HAP-1 (cell line): Measurements from ENCODE around the gene MYH10.

Experiments
- DNase-seq, 2 experiments: peaks; one replicate each; pipeline ENCODE4 v3.0.0-alpha.2; 2016 to 2020; ENCODE audit warnings: low spot score in 2 of 2
- H3K27me3 ChIP-seq: fragments of 250-450 bp; sonication (Bioruptor Pico); 2 replicates; pipeline ENCODE4 v1.5.1; 2020; ENCODE audit warnings: low read depth, mild to moderate bottlenecking, moderate library complexity
- H3K36me3 ChIP-seq: fragments of 250-450 bp; sonication (Bioruptor Pico); replicated peaks from 2 replicates; pipeline ENCODE4 v1.5.1; 2020; ENCODE audit warnings: mild to moderate bottlenecking
- H3K4me1 ChIP-seq: fragments of 250-450 bp; sonication (Bioruptor Pico); 2 replicates; pipeline ENCODE4 v1.5.1; 2020; ENCODE audit warnings: mild to moderate bottlenecking
- H3K4me3 ChIP-seq: fragments of 250-450 bp; sonication (Bioruptor Pico); 2 replicates; pipeline ENCODE4 v1.5.1; 2020; ENCODE audit warnings: mild to moderate bottlenecking, moderate library complexity
- H3K9me3 ChIP-seq: fragments of 250-450 bp; sonication (Bioruptor Pico); 2 replicates; pipeline ENCODE4 v1.5.1; 2020; ENCODE audit warnings: mild to moderate bottlenecking, moderate library complexity
- in situ Hi-C: fragments of 300-500 bp; cut with MboI; formaldehyde crosslinking; loops from 3 replicates; pipeline ENCODE4 v1.14.3; 2020; ENCODE audit warnings: low sequenced_read_pairs, inconsistent platforms, mixed read lengths

The MYH10 gene

GRCh38 chr17:8611137-8611536 lies 19.4 kb downstream of the MYH10 start:
- DNase-seq = no peak
- H3K36me3 ChIP-seq = no peaks in the 10 kb centered on the region; the same call in 1 of the 2 replicates
- no peak overlapping the region for H3K4me3 ChIP-seq
- H3K27me3 ChIP-seq = no peaks in the 10 kb centered on the region
- peaks cover 6% of the 10 kb centered on the region for H3K4me1 ChIP-seq
- in situ Hi-C loops = no loop called here
- no peaks in the 10 kb centered on the region for H3K9me3 ChIP-seq

DNA sequence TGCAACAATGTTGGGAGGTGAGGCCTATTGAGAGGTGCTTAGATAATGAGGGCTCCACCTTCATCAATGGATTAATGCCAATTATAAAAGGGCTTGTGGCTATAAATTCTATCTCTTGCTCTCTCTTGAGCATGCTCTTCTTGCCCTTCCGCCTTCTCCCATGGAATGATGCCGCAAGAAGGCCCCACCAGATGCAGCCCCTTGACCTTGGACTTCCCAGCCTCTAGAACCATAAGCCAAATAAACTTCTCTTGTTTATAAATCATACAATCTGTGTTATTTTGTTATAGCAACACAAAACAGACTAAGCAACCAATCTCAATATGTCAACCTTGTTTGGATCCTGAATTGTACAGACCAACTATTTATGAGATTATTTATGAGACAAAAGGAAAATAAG lies 20.0 kb downstream of the MYH10 start:
- Histone ChIP-seq H3K4me1 (peaks cover 6% of the 10 kb centered on the region), H3K9me3 (no peaks in the 10 kb centered on the region), H3K27me3 (no peaks in the 10 kb centered on the region), H3K36me3 (no peaks in the 10 kb centered on the region; the same call in 1 of the 2 replicates), H3K4me3 (no peak overlapping the region)
- no peak for DNase-seq
- in situ Hi-C loops = no loop called here

GRCh38 chr17:8609910-8610309 lies 20.6 kb downstream of the MYH10 start:
- Histone ChIP-seq H3K4me3 (no peak overlapping the region), H3K27me3 (no peaks in the 10 kb centered on the region), H3K9me3 (no peaks in the 10 kb centered on the region), H3K36me3 (no peaks in the 10 kb centered on the region; the same call in 1 of the 2 replicates), H3K4me1 (peaks cover 6% of the 10 kb centered on the region)
- in situ Hi-C loops = no loop called here
- no peak for DNase-seq

GRCh38 chr17:8608001-8608400 lies 22.5 kb downstream of the MYH10 start:
- in situ Hi-C loops = no loop called here
- Histone ChIP-seq H3K27me3 (no peaks in the 10 kb centered on the region), H3K4me1 (peaks cover 12% of the 10 kb centered on the region), H3K36me3 (peaks cover 13% of the 10 kb centered on the region), H3K9me3 (no peaks in the 10 kb centered on the region), H3K4me3 (no peak overlapping the region)
- no peak for DNase-seq

- no peaks in the 10 kb centered on the region for H3K9me3 ChIP-seq
- no peaks in the 10 kb centered on the region for H3K27me3 ChIP-seq
- DNase-seq = no peak
- H3K36me3 ChIP-seq = peaks cover 19% of the 10 kb centered on the region
- peaks cover 11% of the 10 kb centered on the region for H3K4me1 ChIP-seq
- in situ Hi-C loops = no loop called here
- no peak overlapping the region for H3K4me3 ChIP-seq
Observed at GRCh38 chr17:8606401-8606800, 24.1 kb downstream of the MYH10 start.

DNA sequence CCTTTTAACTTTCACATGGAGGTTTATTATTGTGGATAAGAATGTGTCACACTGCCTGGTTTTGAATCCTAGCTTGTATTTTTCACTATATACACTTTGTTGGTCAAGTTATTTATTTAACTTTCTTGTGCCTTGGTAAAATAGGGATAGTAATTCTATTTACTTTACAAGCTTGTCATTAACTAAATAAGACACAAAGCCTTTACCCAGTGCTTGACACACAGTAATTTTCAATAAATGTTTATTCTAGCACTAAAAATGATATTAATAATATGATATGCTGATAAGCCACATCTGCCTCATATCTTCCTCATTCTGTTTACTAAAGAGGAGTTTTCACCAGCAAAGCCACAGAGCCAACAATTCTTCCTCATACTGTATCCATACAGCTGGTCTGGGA lies 27.8 kb downstream of the MYH10 start:
- peaks cover 6% of the 10 kb centered on the region for H3K4me1 ChIP-seq
- in situ Hi-C loops = no loop called here
- H3K4me3 ChIP-seq = no peak overlapping the region
- DNase-seq = no peak
- H3K9me3 ChIP-seq = no peaks in the 10 kb centered on the region
- H3K27me3 ChIP-seq = no peaks in the 10 kb centered on the region
- peaks cover 28% of the 10 kb centered on the region for H3K36me3 ChIP-seq

- Histone ChIP-seq H3K4me1 (peaks cover 6% of the 10 kb centered on the region), H3K27me3 (no peaks in the 10 kb centered on the region), H3K9me3 (no peaks in the 10 kb centered on the region), H3K36me3 (peaks cover 28% of the 10 kb centered on the region), H3K4me3 (no peak overlapping the region)
- in situ Hi-C loops = no loop called here
- no peak for DNase-seq
Observed at GRCh38 chr17:8599351-8600011, 31.0 kb downstream of the MYH10 start.

DNA sequence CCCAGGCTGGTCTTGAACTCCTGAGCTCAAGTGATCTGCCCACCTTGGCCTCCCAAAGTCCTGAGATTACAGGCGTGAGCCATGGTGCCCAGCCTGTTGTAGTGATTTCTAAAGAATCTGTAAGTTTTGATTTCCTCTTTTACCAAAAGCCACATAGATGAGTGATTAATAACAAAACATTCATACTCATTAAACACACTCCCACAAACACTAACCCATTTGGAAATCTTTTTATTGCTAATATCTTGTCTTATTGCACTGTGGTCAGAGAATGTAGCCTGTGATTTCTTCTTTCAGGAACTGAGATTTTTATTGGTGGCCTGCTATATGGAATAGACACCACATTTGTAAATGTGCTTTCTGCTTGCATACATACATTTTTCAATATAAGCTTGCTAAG lies 31.6 kb downstream of the MYH10 start:
- Histone ChIP-seq H3K36me3 (peaks cover 23% of the 10 kb centered on the region), H3K27me3 (no peaks in the 10 kb centered on the region), H3K4me1 (peaks cover under 1% of the 10 kb centered on the region; the same call in 1 of the 2 replicates), H3K4me3 (no peak overlapping the region), H3K9me3 (no peaks in the 10 kb centered on the region)
- no peak for DNase-seq
- in situ Hi-C loops = no loop called here

DNA sequence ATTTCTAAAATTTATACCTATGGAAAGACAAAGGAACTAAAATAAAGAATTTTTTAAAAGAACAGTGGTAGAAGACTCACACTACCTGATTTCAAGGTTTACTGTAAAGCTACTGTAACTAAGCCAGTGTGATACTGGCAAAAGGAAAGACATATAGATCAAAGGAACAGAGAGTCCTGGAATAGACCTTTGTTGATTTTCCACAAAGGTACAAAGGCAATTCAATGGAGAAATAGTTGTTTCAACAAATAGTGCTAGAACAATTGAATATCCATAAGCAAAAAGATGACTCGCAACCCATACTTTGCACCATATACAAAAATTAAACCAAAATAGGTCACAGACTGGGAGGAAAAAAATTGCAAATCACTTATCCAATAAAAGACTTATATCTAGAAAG lies 36.7 kb downstream of the MYH10 start:
- no peaks in the 10 kb centered on the region for H3K27me3 ChIP-seq
- no peaks in the 10 kb centered on the region; the same call in none of the 2 replicates for H3K36me3 ChIP-seq

GRCh38 chr17:8593276-8593675 lies 37.2 kb downstream of the MYH10 start:
- H3K36me3 ChIP-seq = no peaks in the 10 kb centered on the region; the same call in none of the 2 replicates
- no peaks in the 10 kb centered on the region for H3K4me1 ChIP-seq
- no peaks in the 10 kb centered on the region for H3K27me3 ChIP-seq
- DNase-seq = no peak
- in situ Hi-C loops = no loop called here
- no peak overlapping the region for H3K4me3 ChIP-seq
- H3K9me3 ChIP-seq = no peaks in the 10 kb centered on the region

More for the DNA sequence above, 36.7 kb downstream of the MYH10 start:
- in situ Hi-C loops = no loop called here
- Histone ChIP-seq H3K9me3 (no peaks in the 10 kb centered on the region), H3K4me3 (no peak overlapping the region), H3K4me1 (no peaks in the 10 kb centered on the region)
- no peak for DNase-seq

- H3K4me1 ChIP-seq = no peaks in the 10 kb centered on the region
- in situ Hi-C loops = no loop called here
- H3K4me3 ChIP-seq = no peak overlapping the region
- no peak for DNase-seq
- H3K27me3 ChIP-seq = no peaks in the 10 kb centered on the region
- H3K9me3 ChIP-seq = no peaks in the 10 kb centered on the region
- peaks cover 8% of the 10 kb centered on the region for H3K36me3 ChIP-seq
Observed at GRCh38 chr17:8588877-8589554, 41.5 kb downstream of the MYH10 start.

GRCh38 chr17:8586766-8587165 lies 43.8 kb downstream of the MYH10 start:
- H3K9me3 ChIP-seq = no peaks in the 10 kb centered on the region
- no peak for DNase-seq
- in situ Hi-C loops = no loop called here
- no peaks in the 10 kb centered on the region for H3K27me3 ChIP-seq
- peaks cover 8% of the 10 kb centered on the region for H3K36me3 ChIP-seq
- no peaks in the 10 kb centered on the region for H3K4me1 ChIP-seq
- H3K4me3 ChIP-seq = no peak overlapping the region

DNA sequence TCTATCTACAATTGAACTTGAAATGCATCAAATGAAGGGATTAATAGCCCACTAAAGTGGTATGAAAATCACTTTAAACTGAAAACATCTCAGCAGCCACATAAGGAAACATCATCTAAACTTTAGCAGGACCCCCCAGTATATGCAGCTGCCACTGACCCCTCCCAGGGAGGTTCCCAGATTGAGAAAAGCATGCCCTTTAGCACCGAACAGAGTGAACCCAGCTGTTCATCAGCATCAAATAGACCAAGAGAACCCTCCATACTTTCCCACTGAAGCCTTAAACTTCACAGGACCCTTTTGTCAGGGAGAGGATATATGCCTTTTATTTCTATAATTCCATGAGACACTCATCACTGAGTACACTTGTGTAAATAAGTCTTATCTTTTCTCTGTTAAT lies 44.6 kb downstream of the MYH10 start:
- Histone ChIP-seq H3K27me3 (no peaks in the 10 kb centered on the region), H3K9me3 (no peaks in the 10 kb centered on the region), H3K4me1 (no peaks in the 10 kb centered on the region), H3K4me3 (no peak overlapping the region), H3K36me3 (peaks cover 8% of the 10 kb centered on the region)
- no peak for DNase-seq
- in situ Hi-C loops = no loop called here

GRCh38 chr17:8583954-8584353 lies 46.6 kb downstream of the MYH10 start:
- Histone ChIP-seq H3K27me3 (no peaks in the 10 kb centered on the region), H3K4me1 (no peaks in the 10 kb centered on the region), H3K9me3 (no peaks in the 10 kb centered on the region), H3K4me3 (no peak overlapping the region), H3K36me3 (peaks cover 8% of the 10 kb centered on the region)
- in situ Hi-C loops = no loop called here
- DNase-seq = no peak
